ENCODE results near the gene MARVELD1.

- TF ChIP-seq CTCF (conservative IDR thresholded peaks at IDR 0.05) (no peak), ZFX (IDR thresholded peaks at IDR 0.05) (no peak)
These were observed 34.0 kb downstream of the MARVELD1 start for GRCh38 chr10:97747573-97747972.
